Nephron (organoid): Measurements from ENCODE around the gene TNNI2.
"Not testable (repeated sequence)": the region's sequence is repeated elsewhere in the genome, so short reads cannot be mapped to it uniquely, and the experiment has no call there.

Source experiments
- H3K27ac Mint-ChIP-seq, 3 experiments: 2 replicates each; pipeline ENCODE4 v1.8.0; 2020; ENCODE audit warnings: mixed read lengths in 3 of 3, mild to moderate bottlenecking in 2 of 3, moderate library complexity in 1 of 3
- H3K27me3 Mint-ChIP-seq: 2 replicates; pipeline ENCODE4 v1.8.0; 2021; ENCODE audit warnings: low read depth, mild to moderate bottlenecking, moderate library complexity, mixed read lengths
- H3K36me3 Mint-ChIP-seq: 2 replicates; pipeline ENCODE4 v1.8.0; 2020; ENCODE audit warnings: low read depth, mixed read lengths
- H3K4me1 Mint-ChIP-seq: 2 replicates; pipeline ENCODE4 v1.8.0; 2020; ENCODE audit warnings: mixed read lengths
- H3K4me3 Mint-ChIP-seq, 3 experiments: 2 replicates each; pipeline ENCODE4 v1.8.0; 2020; ENCODE audit warnings: mild to moderate bottlenecking in 3 of 3, mixed read lengths in 3 of 3, moderate library complexity in 2 of 3
- H3K9me3 Mint-ChIP-seq: 2 replicates; pipeline ENCODE4 v1.8.0; 2020; ENCODE audit warnings: mixed read lengths
- CTCF ChIP-seq, 3 experiments: fragments of 200-600 bp; sonication (generic); IDR thresholded peaks; one replicate each; pipeline ENCODE4 v1.5.0; 2021; ENCODE audit warnings: antibody characterized with exemption in 3 of 3; ENCODE audit not compliant: unreplicated experiment in 3 of 3

Gene TNNI2

GRCh38 chr11:1870721-1871466, 32.1 kb downstream of the TNNI2 start:
- TF ChIP-seq CTCF (IDR thresholded peaks at IDR 0.05; ENCODE audit: unreplicated experiment in 3 of 3): no peak
- Mint-ChIP-seq H3K4me3 (no peak overlapping the region), H3K36me3 (no peaks in the 10 kb centered on the region), H3K4me1 (peaks cover 21% of the 10 kb centered on the region), H3K27me3 (peaks cover 10% of the 10 kb centered on the region), H3K9me3 (no peaks in the 10 kb centered on the region), H3K27ac (peak overlapping the region; percentile 45 to 77 (median 64))

GRCh38 chr11:1871531-1871930, 32.8 kb downstream of the TNNI2 start:
- Mint-ChIP-seq H3K4me1 (peaks cover 21% of the 10 kb centered on the region), H3K36me3 (no peaks in the 10 kb centered on the region), H3K4me3 (no peak overlapping the region), H3K27me3 (peaks cover 10% of the 10 kb centered on the region), H3K9me3 (no peaks in the 10 kb centered on the region), H3K27ac (no peak overlapping the region)
- no peak for TF ChIP-seq CTCF (IDR thresholded peaks at IDR 0.05; ENCODE audit: unreplicated experiment in 3 of 3)

GRCh38 chr11:1872267-1872985, 33.6 kb downstream of the TNNI2 start:
- no peaks in the 10 kb centered on the region for H3K36me3 Mint-ChIP-seq
- H3K4me3 Mint-ChIP-seq: no peak overlapping the region
- no peaks in the 10 kb centered on the region for H3K9me3 Mint-ChIP-seq
- H3K27me3 Mint-ChIP-seq: peaks cover 10% of the 10 kb centered on the region
- peaks cover 22% of the 10 kb centered on the region for H3K4me1 Mint-ChIP-seq
- no peak for TF ChIP-seq CTCF (IDR thresholded peaks at IDR 0.05; ENCODE audit: unreplicated experiment in 3 of 3)
- peak overlapping the region in 2 of 3 experiments; percentile 92 to 97 for H3K27ac Mint-ChIP-seq

- no peaks in the 10 kb centered on the region for H3K9me3 Mint-ChIP-seq
- H3K27ac Mint-ChIP-seq: peak overlapping the region; percentile 92 to 97 (median 94)
- H3K36me3 Mint-ChIP-seq: no peaks in the 10 kb centered on the region
- H3K4me3 Mint-ChIP-seq: peak overlapping the region in 2 of 3 experiments; percentile 12 to 21
- peaks cover 26% of the 10 kb centered on the region for H3K4me1 Mint-ChIP-seq
- no peak for TF ChIP-seq CTCF (IDR thresholded peaks at IDR 0.05; ENCODE audit: unreplicated experiment in 3 of 3)
- peaks cover 10% of the 10 kb centered on the region for H3K27me3 Mint-ChIP-seq
Observed at GRCh38 chr11:1873048-1873812, 34.4 kb downstream of the TNNI2 start.

DNA sequence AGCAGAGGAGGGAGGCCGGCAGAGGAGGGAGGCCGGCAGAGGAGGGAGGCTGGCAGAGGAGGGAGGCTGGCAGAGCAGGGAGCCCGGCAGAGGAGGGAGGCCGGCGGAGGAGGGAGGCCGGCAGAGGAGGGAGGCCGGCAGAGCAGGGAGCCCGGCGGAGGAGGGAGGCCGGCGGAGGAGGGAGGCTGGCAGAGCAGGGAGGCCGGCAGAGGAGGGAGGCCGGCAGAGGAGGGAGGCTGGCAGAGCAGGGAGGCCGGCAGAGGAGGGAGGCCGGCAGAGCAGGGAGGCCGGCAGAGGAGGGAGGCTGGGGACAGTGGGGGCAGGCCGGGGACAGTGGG, 35.0 kb downstream of the TNNI2 start:
- H3K9me3 Mint-ChIP-seq, H3K27me3 Mint-ChIP-seq, H3K36me3 Mint-ChIP-seq: not testable (repeated sequence)
- peaks cover 26% of the 10 kb centered on the region for H3K4me1 Mint-ChIP-seq
- peak overlapping the region in 1 of 3 experiments; percentile 12 for H3K4me3 Mint-ChIP-seq
- H3K27ac Mint-ChIP-seq: peak overlapping the region; percentile 92 to 97 (median 94)

DNA sequence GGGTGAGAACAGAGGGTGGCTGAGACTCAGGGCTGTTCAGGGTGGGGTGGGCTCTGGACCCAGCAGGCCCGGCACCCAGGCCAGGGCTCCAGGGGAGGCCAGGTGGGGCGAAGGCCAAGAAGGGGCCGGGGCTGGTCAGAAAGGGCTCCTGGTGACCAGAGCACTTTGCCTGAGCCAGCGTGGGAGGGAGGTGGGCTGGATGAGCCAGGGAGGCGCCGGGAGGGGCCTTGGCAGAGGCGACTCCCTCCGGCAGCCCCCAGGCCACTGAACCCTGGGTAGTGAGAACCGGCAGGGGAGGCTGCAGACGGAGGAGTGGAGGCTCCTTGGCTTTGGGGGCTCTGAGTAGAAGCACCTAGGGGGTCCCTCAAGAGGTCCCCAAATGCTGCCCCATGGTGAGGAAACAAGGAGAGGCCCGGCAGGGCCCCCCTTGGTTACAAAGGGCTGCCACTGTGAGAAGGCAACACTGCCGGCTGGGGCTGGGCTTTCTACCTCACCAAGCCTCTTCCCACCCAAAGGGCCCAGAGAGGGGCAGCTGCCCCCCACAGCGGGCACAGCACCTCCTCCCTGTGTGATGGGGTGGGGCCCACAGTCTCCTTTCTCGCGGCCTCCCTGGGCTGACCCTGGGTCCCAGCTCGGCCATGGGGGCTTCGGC, 35.8 kb downstream of the TNNI2 start:
- H3K36me3 Mint-ChIP-seq, H3K4me3 Mint-ChIP-seq, H3K27me3 Mint-ChIP-seq, H3K27ac Mint-ChIP-seq, H3K9me3 Mint-ChIP-seq: not testable (repeated sequence)
- peaks cover 26% of the 10 kb centered on the region for H3K4me1 Mint-ChIP-seq
